Epithelial cell of proximal tubule (primary cell): ENCODE data around the gene THEMIS. TPM values are rescaled to one million over a fixed set of nuclear protein-coding genes. Genes with fewer than 3 reads are reported as not detected.

Experiments
- DNase-seq: peaks from one replicate; pipeline ENCODE4 v3.0.0-alpha.2; 2011; ENCODE audit warnings: low read depth
- H3K4me3 ChIP-seq: 2 replicates; pipeline ENCODE4 v1.5.1; 2011; ENCODE audit warnings: low read depth, mild to moderate bottlenecking, low read length
- total RNA-seq: library from RNA; depleted of rRNA; stranded (reverse); fragments of >200 nt; gene quantifications from 2 replicates; pipeline ENCODE4 v1.2.3, GENCODE V29; 2015
- TF ChIP-seq, protein P1 (sequence below): conservative IDR thresholded peaks from 2 replicates; pipeline ENCODE4 v1.5.1; 2012; ENCODE audit warnings: low read depth, mild to moderate bottlenecking, low read length

The THEMIS gene
- total RNA-seq = not detected in 2 replicates

DNA sequence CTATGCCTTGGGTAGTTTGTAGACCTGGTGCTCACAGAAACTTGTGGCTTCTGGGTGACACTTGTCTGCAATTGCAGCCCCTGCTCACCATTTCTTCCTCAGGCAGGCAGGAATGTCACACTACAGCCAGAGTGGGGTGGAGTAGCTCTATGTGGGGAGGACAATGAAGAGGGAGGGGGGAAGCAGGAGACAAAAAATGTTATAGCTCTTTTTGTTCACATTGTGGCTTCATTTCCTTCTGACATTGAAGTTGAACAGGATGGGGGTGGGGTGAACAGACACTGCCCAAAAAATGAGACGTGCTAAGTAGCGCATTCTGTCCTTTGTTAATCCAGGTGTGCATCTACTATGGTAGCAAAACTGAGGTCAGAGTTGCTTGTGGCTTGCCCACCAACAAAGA is at the start of gene THEMIS:
TSS of gene THEMIS (minus strand) at position 124 of the 400 bp plus-strand sequence. CDS start 126 bp downstream, outside the sequence.
- TF ChIP-seq, protein P1, sequence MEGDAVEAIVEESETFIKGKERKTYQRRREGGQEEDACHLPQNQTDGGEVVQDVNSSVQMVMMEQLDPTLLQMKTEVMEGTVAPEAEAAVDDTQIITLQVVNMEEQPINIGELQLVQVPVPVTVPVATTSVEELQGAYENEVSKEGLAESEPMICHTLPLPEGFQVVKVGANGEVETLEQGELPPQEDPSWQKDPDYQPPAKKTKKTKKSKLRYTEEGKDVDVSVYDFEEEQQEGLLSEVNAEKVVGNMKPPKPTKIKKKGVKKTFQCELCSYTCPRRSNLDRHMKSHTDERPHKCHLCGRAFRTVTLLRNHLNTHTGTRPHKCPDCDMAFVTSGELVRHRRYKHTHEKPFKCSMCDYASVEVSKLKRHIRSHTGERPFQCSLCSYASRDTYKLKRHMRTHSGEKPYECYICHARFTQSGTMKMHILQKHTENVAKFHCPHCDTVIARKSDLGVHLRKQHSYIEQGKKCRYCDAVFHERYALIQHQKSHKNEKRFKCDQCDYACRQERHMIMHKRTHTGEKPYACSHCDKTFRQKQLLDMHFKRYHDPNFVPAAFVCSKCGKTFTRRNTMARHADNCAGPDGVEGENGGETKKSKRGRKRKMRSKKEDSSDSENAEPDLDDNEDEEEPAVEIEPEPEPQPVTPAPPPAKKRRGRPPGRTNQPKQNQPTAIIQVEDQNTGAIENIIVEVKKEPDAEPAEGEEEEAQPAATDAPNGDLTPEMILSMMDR = no peak
- DNase-seq = no peak
- H3K4me3 ChIP-seq = no peak within 1 kb of the TSS

DNA sequence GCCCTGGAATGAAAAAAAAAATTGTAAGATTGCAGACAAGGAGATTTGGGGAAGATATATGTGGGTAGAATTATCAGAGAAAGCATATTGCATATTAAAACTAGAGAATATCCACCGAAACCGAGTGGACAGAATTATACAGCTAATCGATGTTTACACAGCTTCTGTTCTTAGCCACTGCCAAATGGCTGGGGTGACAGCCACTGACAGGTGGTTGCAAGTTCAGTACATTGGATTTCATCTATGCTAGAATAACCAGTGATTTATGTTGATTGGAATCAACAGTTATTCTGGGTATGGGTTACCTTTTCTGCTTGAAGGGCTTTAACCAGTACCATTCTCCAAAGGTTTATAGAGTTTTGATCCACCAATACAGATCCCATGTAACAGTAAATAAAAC is 48.4 kb upstream of the THEMIS start:
- H3K4me3 ChIP-seq = no peak overlapping the region
- no peak for DNase-seq
- TF ChIP-seq, protein P1 = no peak

- TF ChIP-seq, protein P1 = no peak
- DNase-seq = no peak
- H3K4me3 ChIP-seq = no peak overlapping the region
Measured at GRCh38 chr6:127946388-127946787, 45.5 kb upstream of the THEMIS start.

DNA sequence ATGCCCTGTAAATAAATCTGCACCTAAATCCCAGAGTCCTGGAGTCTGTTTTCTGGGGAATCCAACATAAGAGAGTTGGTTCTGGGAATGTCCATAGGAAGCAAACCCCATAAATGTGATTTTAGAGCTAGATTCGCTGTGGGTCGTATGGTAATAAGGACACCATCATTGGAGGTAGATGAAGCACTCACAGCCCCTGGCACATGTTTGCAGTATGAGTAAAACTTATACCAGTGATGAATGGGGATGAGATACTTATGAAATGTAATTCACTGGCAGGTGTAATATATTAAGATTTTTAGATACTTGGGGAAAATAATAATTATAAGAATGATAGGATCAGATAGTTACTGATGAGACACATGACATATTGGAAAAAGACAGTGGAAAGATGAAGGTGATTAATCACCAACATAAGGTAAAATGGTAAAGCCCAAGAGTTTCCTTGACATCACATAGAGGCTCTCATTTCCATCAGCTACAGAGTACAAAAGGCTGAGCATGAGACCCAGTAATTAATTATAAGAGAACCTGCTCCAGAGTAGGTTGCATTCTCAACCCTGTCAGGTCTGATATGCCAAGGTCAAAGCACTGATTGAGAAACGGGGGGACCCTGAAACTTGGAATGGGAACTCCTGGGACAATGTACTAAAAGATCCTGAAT is 44.7 kb upstream of the THEMIS start:
- DNase-seq = no peak
- H3K4me3 ChIP-seq = no peak overlapping the region
- TF ChIP-seq, protein P1 = no peak

DNA sequence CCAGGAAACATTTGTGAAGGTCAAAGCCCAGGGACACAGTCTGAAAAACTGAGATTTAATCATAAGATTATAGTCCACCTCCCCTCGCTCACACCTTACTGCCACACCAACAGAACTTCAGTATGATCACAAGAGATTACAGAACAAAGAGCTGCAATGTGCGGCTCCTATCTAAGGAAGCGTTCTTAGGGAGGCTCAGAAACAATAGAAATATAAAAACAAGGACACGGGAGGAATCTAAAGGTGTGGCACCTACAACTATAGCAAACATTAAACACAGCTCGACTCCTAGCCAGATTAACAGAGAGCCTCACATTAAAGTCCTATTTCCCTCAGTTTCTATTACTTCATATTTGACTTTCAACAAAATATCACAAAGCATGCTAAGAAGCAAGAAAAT is 40.4 kb upstream of the THEMIS start:
- TF ChIP-seq, protein P1 = no peak

GRCh38 chr6:127939442-127940066 is 38.7 kb upstream of the THEMIS start:
- H3K4me3 ChIP-seq = no peak overlapping the region
- DNase-seq = no peak
- TF ChIP-seq, protein P1 = no peak

More for the DNA sequence above, 40.4 kb upstream of the THEMIS start:
- H3K4me3 ChIP-seq = no peak overlapping the region
- no peak for DNase-seq

DNA sequence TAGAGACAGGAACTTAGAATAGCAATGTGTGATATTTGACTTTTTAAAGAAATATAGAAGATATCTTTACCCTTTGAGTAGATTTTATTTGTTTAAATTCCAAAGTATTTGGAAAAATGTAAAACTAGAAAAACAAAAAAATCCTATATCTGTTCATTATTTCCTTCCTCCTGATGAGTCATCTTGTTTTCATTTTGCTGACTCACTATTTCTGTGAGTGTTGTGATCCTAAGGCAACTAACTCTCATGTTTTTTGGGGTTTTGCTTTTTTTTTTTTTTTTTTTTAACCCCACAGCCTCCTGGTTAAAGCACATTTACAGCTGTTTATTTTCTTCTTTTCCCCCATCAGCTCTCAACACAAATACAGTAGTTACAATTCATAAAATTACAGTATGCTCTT is 37.8 kb upstream of the THEMIS start:
- DNase-seq = no peak

More for the DNA sequence above, 37.8 kb upstream of the THEMIS start:
- no peak overlapping the region for H3K4me3 ChIP-seq
- TF ChIP-seq, protein P1 = no peak
